Testis (tissue), 3 donors: ENCODE data around the gene GSN. TPM values are rescaled to one million over a fixed set of nuclear protein-coding genes. Genes with fewer than 3 reads are reported as not detected.

Experiments
- DNase-seq: peaks from one replicate; pipeline ENCODE4 v3.0.0-alpha.2; 2019
- H3K27ac ChIP-seq, 2 donors: fragments of 200-600 bp; sonication (generic); one replicate each; pipeline ENCODE4 v1.5.1; 2019
- H3K27me3 ChIP-seq: fragments of 200-600 bp; sonication (generic); one replicate; pipeline ENCODE4 v1.5.1; 2019
- H3K36me3 ChIP-seq: fragments of 200-600 bp; sonication (generic); one replicate; pipeline ENCODE4 v1.5.1; 2017; ENCODE audit warnings: low read depth; ENCODE audit errors: missing control alignments
- H3K4me1 ChIP-seq: fragments of 200-600 bp; sonication (generic); one replicate; pipeline ENCODE4 v1.5.1; 2019
- H3K4me3 ChIP-seq, 2 donors: fragments of 200-600 bp; sonication (generic); one replicate each; pipeline ENCODE4 v1.5.1; 2017 to 2019
- H3K9me3 ChIP-seq: fragments of 200-600 bp; sonication (generic); one replicate; pipeline ENCODE4 v1.5.1; 2017
- POLR2A ChIP-seq: fragments of 450-650 bp; IDR thresholded peaks from one replicate; pipeline ENCODE4 v1.6.1; 2017; ENCODE audit warnings: antibody characterized with exemption, mild to moderate bottlenecking, moderate library complexity
- WGBS, 2 donors: methylation state at CpG; one replicate each; pipeline ENCODE4 v1.1.5; 2018; 5-methylcytosine and 5-hydroxymethylcytosine counted together
- intact Hi-C: fragments of 100-400 bp; cut with DNase I; formaldehyde crosslinking; loops from one replicate; pipeline ENCODE4 v1.15.1; 2023; ENCODE audit warnings: low total_unique reads
- polyA plus RNA-seq: library from polyadenylated mRNA; stranded (reverse); fragments of 350-450 nt; fragmentation: Illumina TruSeq; extraction: RNeasy Lipid Tissue Mini Kit (QIAGEN cat#74804); gene quantifications from one replicate; pipeline ENCODE4 v1.2.3, GENCODE V29; 2014; ENCODE audit warnings: low read depth, low replicate concordance; ENCODE audit not compliant: insufficient read depth
- total RNA-seq, 2 donors: library from RNA; depleted of rRNA; stranded (reverse); fragments of >200 nt; gene quantifications; one replicate each; pipeline ENCODE4 v1.2.3, GENCODE V29; 2016
- TF ChIP-seq, protein P1 (sequence below), 3 experiments: fragments of 450-650 bp in 2 of 3; fragments of 200-600 bp in 1 of 3; sonication (generic) in 1 of 3; IDR thresholded peaks; one replicate each; pipeline ENCODE4 v1.5.1; 2016 to 2019; ENCODE audit warnings: antibody characterized with exemption in 3 of 3, mild to moderate bottlenecking in 2 of 3, moderate library complexity in 1 of 3

The GSN gene
- total and polyA plus RNA-seq, 3 donors from 2014 or later: 206 to 392 (median 356) TPM

DNA sequence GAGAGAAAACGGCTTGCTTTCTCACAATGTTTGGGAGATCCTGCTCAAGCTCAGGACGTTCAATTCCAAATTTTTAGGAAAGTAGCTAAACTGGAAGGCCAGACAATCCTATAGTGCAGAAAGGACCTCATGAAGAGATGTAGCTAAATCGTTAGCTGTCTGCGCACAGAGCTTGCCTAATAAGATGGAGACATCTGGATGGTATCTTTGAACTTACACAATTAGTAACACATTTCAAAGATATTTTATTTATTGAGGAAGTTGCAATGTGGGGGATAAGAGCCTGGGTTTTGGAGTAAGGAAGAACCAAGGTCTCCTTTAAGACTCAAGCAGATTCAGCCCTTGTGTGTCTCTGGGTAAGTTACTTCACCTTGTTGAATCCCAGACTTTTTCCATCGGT lies 37.7 kb upstream of the GSN start:
- intact Hi-C loops: no loop called here
- no peak for DNase-seq
- WGBS, 2 donors: 74 to 87% methylated on average over 5 of the region's 5 CpGs
- no peaks in the 10 kb centered on the region for H3K36me3 ChIP-seq
- H3K4me1 ChIP-seq: no peaks in the 10 kb centered on the region
- no peaks in the 10 kb centered on the region for H3K9me3 ChIP-seq
- no peak overlapping the region for H3K4me3 ChIP-seq
- H3K27me3 ChIP-seq: no peaks in the 10 kb centered on the region
- no peak for TF ChIP-seq POLR2A
- TF ChIP-seq, protein P1, sequence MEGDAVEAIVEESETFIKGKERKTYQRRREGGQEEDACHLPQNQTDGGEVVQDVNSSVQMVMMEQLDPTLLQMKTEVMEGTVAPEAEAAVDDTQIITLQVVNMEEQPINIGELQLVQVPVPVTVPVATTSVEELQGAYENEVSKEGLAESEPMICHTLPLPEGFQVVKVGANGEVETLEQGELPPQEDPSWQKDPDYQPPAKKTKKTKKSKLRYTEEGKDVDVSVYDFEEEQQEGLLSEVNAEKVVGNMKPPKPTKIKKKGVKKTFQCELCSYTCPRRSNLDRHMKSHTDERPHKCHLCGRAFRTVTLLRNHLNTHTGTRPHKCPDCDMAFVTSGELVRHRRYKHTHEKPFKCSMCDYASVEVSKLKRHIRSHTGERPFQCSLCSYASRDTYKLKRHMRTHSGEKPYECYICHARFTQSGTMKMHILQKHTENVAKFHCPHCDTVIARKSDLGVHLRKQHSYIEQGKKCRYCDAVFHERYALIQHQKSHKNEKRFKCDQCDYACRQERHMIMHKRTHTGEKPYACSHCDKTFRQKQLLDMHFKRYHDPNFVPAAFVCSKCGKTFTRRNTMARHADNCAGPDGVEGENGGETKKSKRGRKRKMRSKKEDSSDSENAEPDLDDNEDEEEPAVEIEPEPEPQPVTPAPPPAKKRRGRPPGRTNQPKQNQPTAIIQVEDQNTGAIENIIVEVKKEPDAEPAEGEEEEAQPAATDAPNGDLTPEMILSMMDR (IDR thresholded peaks at IDR 0.05): no peak
- H3K27ac ChIP-seq: no peak overlapping the region

DNA sequence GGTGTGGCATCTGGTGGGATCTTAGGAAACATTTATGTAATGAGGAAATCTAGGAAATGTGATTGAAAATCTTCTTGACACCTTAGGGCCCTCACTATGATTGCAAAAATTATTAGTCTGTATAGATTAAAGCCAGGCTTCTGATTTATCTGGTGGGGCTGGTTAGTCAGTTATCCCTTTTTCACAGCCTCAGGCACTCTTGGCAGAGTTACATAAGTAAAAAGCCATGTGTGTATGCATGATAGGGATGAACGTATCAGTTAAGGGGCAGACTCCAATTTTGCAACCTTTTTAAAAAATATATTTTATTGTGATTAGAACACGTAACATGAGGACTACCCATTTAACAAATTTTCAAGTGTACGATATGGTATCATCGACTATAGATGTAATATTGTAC lies 35.7 kb upstream of the GSN start:
- H3K4me3 ChIP-seq: no peak overlapping the region
- H3K27me3 ChIP-seq: no peaks in the 10 kb centered on the region
- no peaks in the 10 kb centered on the region for H3K9me3 ChIP-seq
- intact Hi-C loops: no loop called here
- no peak for DNase-seq
- H3K4me1 ChIP-seq: no peaks in the 10 kb centered on the region
- H3K36me3 ChIP-seq: no peaks in the 10 kb centered on the region
- TF ChIP-seq POLR2A: no peak
- TF ChIP-seq, protein P1 (IDR thresholded peaks at IDR 0.05): no peak
- WGBS, 2 donors: 93 to 97% methylated on average over 4 of the region's 4 CpGs
- H3K27ac ChIP-seq: no peak overlapping the region

GRCh38 chr9:121233906-121234831 lies 33.8 kb upstream of the GSN start:
- H3K27me3 ChIP-seq: no peaks in the 10 kb centered on the region
- no peak overlapping the region for H3K4me3 ChIP-seq
- H3K36me3 ChIP-seq: no peaks in the 10 kb centered on the region
- no peak overlapping the region for H3K27ac ChIP-seq
- no peak for TF ChIP-seq POLR2A
- H3K9me3 ChIP-seq: no peaks in the 10 kb centered on the region
- WGBS, 2 donors: 88 to 91% methylated on average over 11 of the region's 11 CpGs
- intact Hi-C loops: no loop called here
- H3K4me1 ChIP-seq: no peaks in the 10 kb centered on the region
- no peak for DNase-seq

DNA sequence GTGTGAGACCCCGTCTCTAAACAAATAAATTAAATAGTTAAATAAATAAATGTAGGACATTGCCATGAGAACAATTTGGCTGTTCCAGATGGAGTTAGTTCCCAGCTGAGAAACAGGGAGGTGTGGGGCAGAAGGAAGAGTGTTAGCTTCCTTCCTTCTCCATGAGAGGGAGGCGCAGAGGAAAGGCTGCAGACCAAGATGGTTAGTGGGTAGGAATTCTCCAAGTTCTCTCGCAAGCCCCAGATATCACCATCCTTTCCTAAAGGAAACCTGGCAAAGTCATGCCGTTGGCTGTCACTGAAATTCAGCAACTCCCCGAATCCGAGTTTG lies 33.2 kb upstream of the GSN start:
- Histone ChIP-seq H3K27me3 (no peaks in the 10 kb centered on the region), H3K4me3 (no peak overlapping the region), H3K9me3 (no peaks in the 10 kb centered on the region), H3K4me1 (no peaks in the 10 kb centered on the region), H3K36me3 (no peaks in the 10 kb centered on the region), H3K27ac (no peak overlapping the region)
- 81 to 96% methylated on average over 6 of the region's 6 CpGs for WGBS, 2 donors
- intact Hi-C loops: no loop called here
- DNase-seq: no peak
- no peak for TF ChIP-seq POLR2A
- TF ChIP-seq, protein P1 (IDR thresholded peaks at IDR 0.05): no peak

GRCh38 chr9:121235512-121235911 lies 32.5 kb upstream of the GSN start:
- no peaks in the 10 kb centered on the region for H3K4me1 ChIP-seq
- intact Hi-C loops: no loop called here
- 95 to 97% methylated on average over 5 of the region's 5 CpGs for WGBS, 2 donors
- no peaks in the 10 kb centered on the region for H3K36me3 ChIP-seq
- H3K27me3 ChIP-seq: no peaks in the 10 kb centered on the region
- TF ChIP-seq, protein P1 (IDR thresholded peaks at IDR 0.05): no peak
- TF ChIP-seq POLR2A: no peak
- DNase-seq: no peak
- no peaks in the 10 kb centered on the region for H3K9me3 ChIP-seq
- no peak overlapping the region for H3K27ac ChIP-seq
- no peak overlapping the region for H3K4me3 ChIP-seq
